ENCODE measurements around the gene TRIM58. TPM values are rescaled to one million over a fixed set of nuclear protein-coding genes. Genes with fewer than 3 reads are reported as not detected.

The TRIM58 gene
- total RNA-seq (2022), result not detected in 2 replicates
- not detected for Bru-seq, nascent RNA
- not detected for BruChase-seq, experiment 1, labeled RNA remaining after a 6-hour chase
- not detected for BruChase-seq, experiment 2, labeled RNA remaining after a 2-hour chase
- long read RNA-seq, result 0 reads

GRCh38 chr1:247857069-247857984, at the start of gene TRIM58:
Gene TRIM58 (plus strand): TSS chr1:247857187. CDS start chr1:247857247, 60 bp downstream.
- ChIA-PET CTCF (no interaction called here), POLR2A (no interaction called here)
- no TSS peak for BruUV-seq (replicated peaks)
- no peaks in the 10 kb centered on the region for H3K36me3 Mint-ChIP-seq (ENCODE audit: insufficient read depth, unreplicated experiment)
- TF ChIP-seq, protein P1, sequence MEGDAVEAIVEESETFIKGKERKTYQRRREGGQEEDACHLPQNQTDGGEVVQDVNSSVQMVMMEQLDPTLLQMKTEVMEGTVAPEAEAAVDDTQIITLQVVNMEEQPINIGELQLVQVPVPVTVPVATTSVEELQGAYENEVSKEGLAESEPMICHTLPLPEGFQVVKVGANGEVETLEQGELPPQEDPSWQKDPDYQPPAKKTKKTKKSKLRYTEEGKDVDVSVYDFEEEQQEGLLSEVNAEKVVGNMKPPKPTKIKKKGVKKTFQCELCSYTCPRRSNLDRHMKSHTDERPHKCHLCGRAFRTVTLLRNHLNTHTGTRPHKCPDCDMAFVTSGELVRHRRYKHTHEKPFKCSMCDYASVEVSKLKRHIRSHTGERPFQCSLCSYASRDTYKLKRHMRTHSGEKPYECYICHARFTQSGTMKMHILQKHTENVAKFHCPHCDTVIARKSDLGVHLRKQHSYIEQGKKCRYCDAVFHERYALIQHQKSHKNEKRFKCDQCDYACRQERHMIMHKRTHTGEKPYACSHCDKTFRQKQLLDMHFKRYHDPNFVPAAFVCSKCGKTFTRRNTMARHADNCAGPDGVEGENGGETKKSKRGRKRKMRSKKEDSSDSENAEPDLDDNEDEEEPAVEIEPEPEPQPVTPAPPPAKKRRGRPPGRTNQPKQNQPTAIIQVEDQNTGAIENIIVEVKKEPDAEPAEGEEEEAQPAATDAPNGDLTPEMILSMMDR (IDR thresholded peaks at IDR 0.05; ENCODE audit: unreplicated experiment), result no peak
- no peak within 1 kb of the TSS for H3K4me3 Mint-ChIP-seq (ENCODE audit: unreplicated experiment)
- DNase-seq (ENCODE audit: unreplicated experiment), result no peak
- intact Hi-C loops (cut with micrococcal nuclease), result no loop called here
- peaks cover 8% of the 10 kb centered on the region for H3K9me3 Mint-ChIP-seq (ENCODE audit: unreplicated experiment)
- H3K27me3 Mint-ChIP-seq (ENCODE audit: insufficient read depth, unreplicated experiment), result no peaks in the 10 kb centered on the region
- no peak within 1 kb of the TSS for H3K27ac Mint-ChIP-seq (ENCODE audit: low read depth, unreplicated experiment)
- H3K4me1 Mint-ChIP-seq (ENCODE audit: insufficient read depth, unreplicated experiment), result peaks cover 6% of the 10 kb centered on the region

- Mint-ChIP-seq H3K4me1 (ENCODE audit: insufficient read depth, unreplicated experiment) (no peaks in the 10 kb centered on the region), H3K9me3 (ENCODE audit: unreplicated experiment) (peaks cover 11% of the 10 kb centered on the region), H3K4me3 (ENCODE audit: unreplicated experiment) (no peak overlapping the region), H3K27me3 (ENCODE audit: insufficient read depth, unreplicated experiment) (no peaks in the 10 kb centered on the region), H3K36me3 (ENCODE audit: insufficient read depth, unreplicated experiment) (no peaks in the 10 kb centered on the region), H3K27ac (ENCODE audit: low read depth, unreplicated experiment) (no peak overlapping the region)
- intact Hi-C loops (cut with micrococcal nuclease), result no loop called here
- no peak for DNase-seq (ENCODE audit: unreplicated experiment)
- TF ChIP-seq, protein P1 (IDR thresholded peaks at IDR 0.05; ENCODE audit: unreplicated experiment), result no peak
- ChIA-PET POLR2A (interaction anchor here (0.6 kb wide), 1 partner anchor 305 kb away, joined by 3 read pairs; no protein-coding TSS in a partner anchor), CTCF (no interaction called here)
- no TSS peak for BruUV-seq (replicated peaks)
Observed at GRCh38 chr1:247812637-247813036, 44.4 kb upstream of the TRIM58 start.

DNA sequence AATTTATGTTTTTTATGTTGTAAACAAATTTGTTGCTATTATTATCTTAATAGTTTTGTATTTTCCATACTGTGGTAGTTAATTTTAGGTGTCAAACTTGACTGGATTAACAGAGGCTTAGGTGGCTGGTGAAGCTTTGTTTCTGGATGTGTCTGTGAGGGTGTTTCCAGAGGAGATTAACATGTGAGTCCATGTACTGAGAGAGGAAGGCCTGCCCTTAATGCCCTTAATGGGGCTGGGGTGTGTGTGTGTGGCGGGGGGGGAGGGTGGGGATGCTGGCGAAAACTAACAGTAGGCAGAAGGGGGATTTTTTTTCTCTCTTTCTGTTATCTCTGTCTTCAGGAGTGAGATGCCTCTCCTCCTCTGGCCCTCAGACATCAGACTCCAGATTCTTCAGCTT, 34.9 kb upstream of the TRIM58 start:
- CTCF ChIA-PET, result no interaction called here

DNA sequence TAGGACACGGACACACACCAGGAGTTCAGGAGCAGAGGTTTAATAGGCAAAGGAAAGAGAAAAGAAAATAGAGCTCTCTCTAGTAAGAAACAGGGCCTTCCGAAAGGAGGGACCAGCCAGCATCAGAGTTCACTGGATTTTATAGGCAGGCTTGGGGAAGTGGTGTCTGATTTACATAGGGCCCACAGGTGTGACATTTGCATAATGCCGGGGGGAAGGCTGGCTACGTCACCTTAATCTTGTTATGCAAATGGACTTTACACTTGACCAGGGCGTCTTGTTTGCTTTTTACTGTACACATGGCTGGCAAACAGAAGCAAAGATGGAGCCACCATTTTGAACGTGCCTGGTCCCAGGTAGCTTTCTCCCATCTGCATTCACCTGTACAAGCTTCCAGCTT, 33.0 kb upstream of the TRIM58 start, which contains the start of gene OR14A16:
Gene OR14A16 (minus strand): TSS at position 97 of the 400 bp plus-strand sequence. CDS start 8,390 bp downstream, outside the sequence.
- CTCF ChIA-PET, result no interaction called here
- H3K4me1 Mint-ChIP-seq (ENCODE audit: insufficient read depth, unreplicated experiment), result peaks cover 4% of the 10 kb centered on the region
- no peaks in the 10 kb centered on the region for H3K27me3 Mint-ChIP-seq (ENCODE audit: insufficient read depth, unreplicated experiment)
- H3K4me3 Mint-ChIP-seq (ENCODE audit: unreplicated experiment), result no peak within 1 kb of the TSS
- H3K36me3 Mint-ChIP-seq (ENCODE audit: insufficient read depth, unreplicated experiment), result no peaks in the 10 kb centered on the region
- DNase-seq (ENCODE audit: unreplicated experiment), result no peak
- POLR2A ChIA-PET, result no interaction called here
- TF ChIP-seq, protein P1 (IDR thresholded peaks at IDR 0.05; ENCODE audit: unreplicated experiment), result no peak
- H3K9me3 Mint-ChIP-seq (ENCODE audit: unreplicated experiment), result no peaks in the 10 kb centered on the region
- no TSS peak for BruUV-seq (replicated peaks)
- H3K27ac Mint-ChIP-seq (ENCODE audit: low read depth, unreplicated experiment), result no peak within 1 kb of the TSS
- intact Hi-C loops (cut with micrococcal nuclease), result no loop called here

More for the DNA sequence above, 34.9 kb upstream of the TRIM58 start:
- no peak overlapping the region for H3K27ac Mint-ChIP-seq (ENCODE audit: low read depth, unreplicated experiment)
- POLR2A ChIA-PET, result no interaction called here
- no peaks in the 10 kb centered on the region for H3K27me3 Mint-ChIP-seq (ENCODE audit: insufficient read depth, unreplicated experiment)
- H3K9me3 Mint-ChIP-seq (ENCODE audit: unreplicated experiment), result no peaks in the 10 kb centered on the region
- intact Hi-C loops (cut with micrococcal nuclease), result no loop called here
- H3K4me1 Mint-ChIP-seq (ENCODE audit: insufficient read depth, unreplicated experiment), result peaks cover 6% of the 10 kb centered on the region
- no peaks in the 10 kb centered on the region for H3K36me3 Mint-ChIP-seq (ENCODE audit: insufficient read depth, unreplicated experiment)
- no TSS peak for BruUV-seq (replicated peaks)
- TF ChIP-seq, protein P1 (IDR thresholded peaks at IDR 0.05; ENCODE audit: unreplicated experiment), result no peak
- no peak overlapping the region for H3K4me3 Mint-ChIP-seq (ENCODE audit: unreplicated experiment)
- no peak for DNase-seq (ENCODE audit: unreplicated experiment)

Data from MCF 10A (cell line).